SK-N-SH (cell line): Measurements from ENCODE around the gene STARD3. TPM values are rescaled to one million over a fixed set of nuclear protein-coding genes. Genes with fewer than 3 reads are reported as not detected.

Experiments
- CTCF ChIA-PET: fragments of 300-600, 350-600 bp; formaldehyde crosslinking; extraction: SDS; loops from one replicate; lab custom pipeline; 2021; lab: Yijun Ruan, JAX
- POLR2A ChIA-PET: fragments of 350-600 bp; sonication (Branson Sonifier 250); formaldehyde crosslinking; extraction: SDS; loops from one replicate; lab custom pipeline; 2020; ENCODE audit warnings: antibody characterized with exemption, inconsistent platforms; lab: Yijun Ruan, JAX
- DNase-seq: peaks from one replicate; pipeline ENCODE4 v3.0.0; 2012
- H2AFZ ChIP-seq: fragments of 200-600 bp; sonication (generic); 2 replicates; pipeline ENCODE4 v1.8.1; 2016; ENCODE audit warnings: antibody characterized with exemption, mild to moderate bottlenecking, low read depth
- H3F3A ChIP-seq: fragments of 200-600 bp; sonication (generic); replicated peaks from 2 replicates; pipeline ENCODE3; 2016; ENCODE audit warnings: antibody characterized with exemption, mild to moderate bottlenecking; ENCODE audit not compliant: insufficient read depth
- H3K27ac ChIP-seq, 2 experiments: fragments of 200-500 bp in 1 of 2; fragments of 200-600 bp in 1 of 2; sonication (Bioruptor generic) in 1 of 2; sonication (generic), shearing (Covaris generic) in 1 of 2; 2 replicates each; pipeline versions ENCODE4 v1.5.1 to v1.6.1; 2014 to 2016; ENCODE audit warnings: low read depth in 2 of 2, inconsistent platforms in 1 of 2, low read length in 1 of 2, mild to moderate bottlenecking in 1 of 2, mixed read lengths in 1 of 2
- H3K27me3 ChIP-seq: fragments of 200-600 bp; sonication (generic), shearing (Covaris generic); 2 replicates; pipeline ENCODE4 v1.6.1; 2016; ENCODE audit warnings: mixed run types; ENCODE audit not compliant: insufficient read depth
- H3K36me3 ChIP-seq, 2 experiments: fragments of 200-500 bp in 1 of 2; fragments of 200-600 bp in 1 of 2; sonication (Bioruptor generic) in 1 of 2; sonication (generic) in 1 of 2; replicated peaks in 1 of 2; 2 replicates each; pipeline versions ENCODE3 to v1.5.1; 2014 to 2016; ENCODE audit warnings: low read length in 1 of 2, mild to moderate bottlenecking in 1 of 2; ENCODE audit not compliant: insufficient read depth in 2 of 2, control insufficient read depth in 1 of 2
- H3K4me1 ChIP-seq, 2 experiments: fragments of 200-500 bp in 1 of 2; fragments of 200-600 bp in 1 of 2; sonication (Bioruptor generic) in 1 of 2; sonication (generic), shearing (Covaris generic) in 1 of 2; 2 replicates each; pipeline versions ENCODE4 v1.5.1 to v1.6.1; 2014 to 2016; ENCODE audit warnings: low read depth in 1 of 2, low read length in 1 of 2, mixed run types in 1 of 2; ENCODE audit not compliant: insufficient read depth in 2 of 2, control insufficient read depth in 1 of 2
- H3K4me2 ChIP-seq: fragments of 200-600 bp; sonication (generic), shearing (Covaris generic); 2 replicates; pipeline ENCODE4 v1.6.1; 2017; ENCODE audit warnings: mixed run types
- H3K4me3 ChIP-seq, 2 experiments: fragments of 200-500 bp in 1 of 2; fragments of 200-600 bp in 1 of 2; sonication (Bioruptor generic) in 1 of 2; sonication (generic), shearing (Covaris generic) in 1 of 2; 2 replicates each; pipeline versions ENCODE4 v1.5.1 to v1.8.1; 2014 to 2016; ENCODE audit warnings: low read depth in 2 of 2, inconsistent platforms in 1 of 2, low read length in 1 of 2, mild to moderate bottlenecking in 1 of 2, mixed read lengths in 1 of 2, moderate library complexity in 1 of 2
- H3K79me2 ChIP-seq: fragments of 200-600 bp; sonication (generic); 2 replicates; pipeline ENCODE4 v1.8.1; 2017; ENCODE audit warnings: mild to moderate bottlenecking; ENCODE audit not compliant: insufficient read depth
- H3K9ac ChIP-seq: fragments of 200-600 bp; sonication (generic); 2 replicates; pipeline ENCODE4 v1.6.1; 2017; ENCODE audit warnings: mixed run types
- H3K9me2 ChIP-seq: fragments of 200-600 bp; sonication (generic); 2 replicates; pipeline ENCODE4 v1.6.1; 2017; ENCODE audit warnings: mixed run types
- H3K9me3 ChIP-seq: fragments of 200-600 bp; sonication (generic); 2 replicates; pipeline ENCODE4 v1.6.1; 2017; ENCODE audit warnings: mixed run types, mild to moderate bottlenecking, moderate library complexity
- H4K20me1 ChIP-seq: fragments of 200-600 bp; sonication (generic); 2 replicates; pipeline ENCODE4 v1.6.1; 2017; ENCODE audit warnings: mild to moderate bottlenecking, mixed run types; ENCODE audit not compliant: insufficient read depth
- GATA2 ChIP-seq: sonication (generic); formaldehyde crosslinking; IDR thresholded peaks from 2 replicates; pipeline ENCODE4 v1.5.0; 2020; ENCODE audit warnings: mild to moderate bottlenecking, missing genetic modification reagents
- JUND ChIP-seq: IDR thresholded peaks from 2 replicates; pipeline ENCODE4 v1.4.0; 2012
- MEF2A ChIP-seq: IDR thresholded peaks from 2 replicates; pipeline ENCODE4 v1.4.0; 2012; ENCODE audit warnings: low read depth, borderline replicate concordance
- POLR2AphosphoS5 ChIP-seq: IDR thresholded peaks from 2 replicates; pipeline ENCODE4 v1.6.1; 2012; ENCODE audit warnings: low read depth, low read length
- RAD21 ChIP-seq: IDR thresholded peaks from 2 replicates; pipeline ENCODE4 v1.6.1; 2012; ENCODE audit warnings: mild to moderate bottlenecking, low read length
- RCOR1 ChIP-seq: fragments of 150-350 bp; IDR thresholded peaks from 2 replicates; pipeline ENCODE4 v1.6.1; 2017; ENCODE audit warnings: antibody characterized with exemption, low read length
- WGBS: methylation state at CpG from one replicate; pipeline ENCODE4 v1.1.6; 2017; ENCODE audit warnings: low lambda C conversion rate; 5-methylcytosine and 5-hydroxymethylcytosine counted together
- polyA plus RNA-seq, 3 experiments: library from polyadenylated mRNA; depleted of rRNA; stranded (reverse); fragments of >200 nt; gene quantifications; 2 replicates each; pipeline ENCODE4 v1.2.3, GENCODE V29; 2012
- TF ChIP-seq, protein P1 (sequence below): fragments of 150-350 bp; IDR thresholded peaks from 2 replicates; pipeline ENCODE4 v1.6.1; 2016; ENCODE audit warnings: mild to moderate bottlenecking, low read depth, low read length
- TF ChIP-seq, protein P2 (sequence below): fragments of 150-350 bp; IDR thresholded peaks from 2 replicates; pipeline ENCODE4 v1.6.1; 2017; ENCODE audit warnings: antibody characterized with exemption, low read length, low read depth, borderline replicate concordance

Gene STARD3
- polyA plus RNA-seq, 1 of the 3 experiments (the other 2 are of a cell fraction), result 76.8 TPM

DNA sequence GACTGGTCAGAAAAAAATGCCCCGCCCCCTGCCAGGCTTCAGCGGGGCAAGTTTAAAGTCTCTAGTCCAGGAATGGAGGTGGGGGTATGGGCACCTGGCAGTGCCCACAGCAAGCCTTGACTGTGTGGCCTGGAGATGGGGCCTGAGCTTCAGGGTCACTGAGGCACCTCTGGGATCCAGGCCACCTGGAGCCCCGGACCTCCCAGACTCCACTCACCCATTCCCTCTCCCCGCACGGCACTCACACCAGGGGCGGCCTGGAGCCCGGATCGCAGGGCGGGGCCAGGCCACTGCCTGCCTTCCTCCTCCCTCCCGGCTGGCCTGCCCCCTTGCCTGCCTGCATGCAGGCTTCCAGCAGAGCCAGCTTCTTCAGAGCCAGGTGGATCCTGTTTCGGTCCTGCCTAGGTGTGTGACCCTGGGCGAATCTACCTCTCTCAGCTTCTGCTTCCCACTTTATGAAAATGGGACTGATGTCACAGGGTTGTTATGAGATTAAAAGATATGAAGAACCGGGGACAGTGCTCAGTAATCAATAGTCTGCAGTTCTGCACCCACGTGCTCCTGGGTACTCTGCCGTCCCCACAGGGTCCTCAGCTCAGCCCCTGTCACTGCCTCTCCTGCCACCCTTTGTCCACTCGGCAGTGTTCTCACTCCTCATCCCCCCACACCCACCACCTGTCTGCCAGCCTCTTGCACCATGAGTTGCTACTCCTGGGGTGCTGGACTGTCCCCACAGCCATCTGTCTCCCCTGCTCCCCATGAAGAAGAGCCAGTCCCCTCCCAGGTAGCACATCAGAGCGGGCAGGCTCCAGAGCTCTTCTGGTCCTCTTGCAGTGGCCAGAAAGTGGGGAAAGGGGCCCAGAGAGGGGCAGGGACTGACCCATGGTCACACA, 27.0 kb downstream of the STARD3 start:
- WGBS, result 71% methylated on average over 16 of the region's 17 CpGs
- TF ChIP-seq GATA2 (CRISPR knock-in tag) (no peak), RAD21 (no peak), MEF2A (no peak), JUND (no peak), RCOR1 (no peak)
- TF ChIP-seq, protein P1, sequence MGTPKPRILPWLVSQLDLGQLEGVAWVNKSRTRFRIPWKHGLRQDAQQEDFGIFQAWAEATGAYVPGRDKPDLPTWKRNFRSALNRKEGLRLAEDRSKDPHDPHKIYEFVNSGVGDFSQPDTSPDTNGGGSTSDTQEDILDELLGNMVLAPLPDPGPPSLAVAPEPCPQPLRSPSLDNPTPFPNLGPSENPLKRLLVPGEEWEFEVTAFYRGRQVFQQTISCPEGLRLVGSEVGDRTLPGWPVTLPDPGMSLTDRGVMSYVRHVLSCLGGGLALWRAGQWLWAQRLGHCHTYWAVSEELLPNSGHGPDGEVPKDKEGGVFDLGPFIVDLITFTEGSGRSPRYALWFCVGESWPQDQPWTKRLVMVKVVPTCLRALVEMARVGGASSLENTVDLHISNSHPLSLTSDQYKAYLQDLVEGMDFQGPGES, result no peak
- TF ChIP-seq, protein P2, sequence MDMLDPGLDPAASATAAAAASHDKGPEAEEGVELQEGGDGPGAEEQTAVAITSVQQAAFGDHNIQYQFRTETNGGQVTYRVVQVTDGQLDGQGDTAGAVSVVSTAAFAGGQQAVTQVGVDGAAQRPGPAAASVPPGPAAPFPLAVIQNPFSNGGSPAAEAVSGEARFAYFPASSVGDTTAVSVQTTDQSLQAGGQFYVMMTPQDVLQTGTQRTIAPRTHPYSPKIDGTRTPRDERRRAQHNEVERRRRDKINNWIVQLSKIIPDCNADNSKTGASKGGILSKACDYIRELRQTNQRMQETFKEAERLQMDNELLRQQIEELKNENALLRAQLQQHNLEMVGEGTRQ, result no peak
- TF ChIP-seq, all 33 proteins: peak for 0
- no peak overlapping the region for H3K27ac ChIP-seq
- H3F3A ChIP-seq, result no peaks in the 10 kb centered on the region
- no peak overlapping the region for H3K4me2 ChIP-seq
- H2AFZ ChIP-seq, result no peak overlapping the region
- H3K27me3 ChIP-seq, result no peaks in the 10 kb centered on the region
- H3K9ac ChIP-seq, result no peak overlapping the region
- no peak for DNase-seq
- ChIA-PET POLR2A (no interaction called here), CTCF (interaction anchor here (1.4 to 15.8 kb wide), 5 partner anchors 8 to 66 kb away, joined by 3 to 149 read pairs (median 5); no protein-coding TSS in a partner anchor)
- H3K4me3 ChIP-seq, result no peak overlapping the region
- no peaks in the 10 kb centered on the region for H3K9me2 ChIP-seq
- H4K20me1 ChIP-seq, result no peaks in the 10 kb centered on the region
- H3K79me2 ChIP-seq, result no peaks in the 10 kb centered on the region
- H3K4me1 ChIP-seq, result peaks cover 0 to 10% of the 10 kb centered on the region in 2 experiments; a peak in 1 of 4 replicates
- no peaks in the 10 kb centered on the region for H3K9me3 ChIP-seq
- H3K36me3 ChIP-seq, result peaks cover 0 to 28% of the 10 kb centered on the region in 2 experiments

DNA sequence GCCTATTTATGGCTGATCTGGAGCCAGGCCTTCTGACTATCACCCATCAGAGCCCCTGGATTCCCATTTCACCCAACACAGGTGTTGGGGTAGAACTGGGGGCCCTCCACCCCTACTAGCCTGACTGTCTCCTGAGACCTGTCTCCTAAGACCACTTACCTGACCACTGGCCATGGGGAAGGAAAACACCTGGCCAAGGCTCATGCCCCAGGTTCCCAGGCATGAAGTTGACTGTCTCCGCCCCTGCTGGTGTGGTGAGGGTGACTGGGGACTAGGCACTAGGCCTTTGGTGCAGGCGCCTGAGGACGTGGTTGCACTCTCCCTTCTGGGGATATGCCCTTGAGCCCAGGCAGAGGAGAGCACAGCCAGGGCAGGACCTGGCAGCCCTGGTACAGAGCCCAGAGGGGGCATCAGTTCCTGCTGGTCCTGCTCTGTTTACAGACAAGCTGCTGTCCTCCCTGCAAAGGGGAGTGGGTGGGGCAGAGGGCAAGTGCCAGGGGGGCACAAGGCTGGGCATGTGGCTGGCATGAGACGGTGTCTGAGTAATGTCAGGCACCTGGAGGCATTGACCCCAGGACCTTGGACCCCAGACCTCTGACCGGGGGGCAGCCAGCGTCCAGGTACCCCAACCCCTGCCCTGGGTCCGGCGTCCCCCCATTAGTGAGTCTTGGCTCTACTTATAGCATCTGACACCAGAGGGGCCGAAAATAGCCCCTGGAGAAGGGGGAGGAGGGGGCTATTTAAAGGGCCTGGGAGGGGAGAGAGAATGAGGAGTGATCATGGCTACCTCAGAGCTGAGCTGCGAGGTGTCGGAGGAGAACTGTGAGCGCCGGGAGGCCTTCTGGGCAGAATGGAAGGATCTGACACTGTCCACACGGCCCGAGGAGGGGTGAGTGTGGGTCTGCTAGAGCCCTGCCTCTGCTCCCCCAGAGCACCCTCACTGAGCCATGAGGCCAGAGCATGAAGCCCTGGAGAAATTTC, 27.9 kb downstream of the STARD3 start, which contains the start of gene TCAP:
TSS of gene TCAP (plus strand) at position 769 of the 981 bp plus-strand sequence. CDS start at position 780, 11 bp downstream.
- H3K27me3 ChIP-seq, result no peaks in the 10 kb centered on the region
- H3K4me1 ChIP-seq, result peaks cover 0 to 10% of the 10 kb centered on the region in 2 experiments; a peak in 1 of 4 replicates
- no peaks in the 10 kb centered on the region for H3K9me2 ChIP-seq
- no peaks in the 10 kb centered on the region for H4K20me1 ChIP-seq
- 70% methylated on average over 14 of the region's 15 CpGs for WGBS
- no peaks in the 10 kb centered on the region for H3K9me3 ChIP-seq
- no peak for DNase-seq
- no peak within 1 kb of the TSS for H3K4me2 ChIP-seq
- TF ChIP-seq, protein P2, result no peak
- peak; percentile 18; the same call in 1 of the 2 replicates for TF ChIP-seq POLR2AphosphoS5
- peaks cover 0 to 23% of the 10 kb centered on the region in 2 experiments for H3K36me3 ChIP-seq
- no peak within 1 kb of the TSS for H2AFZ ChIP-seq
- H3K27ac ChIP-seq, result no peak within 1 kb of the TSS
- ChIA-PET CTCF (interaction anchor here (1.4 to 15.8 kb wide), 8 partner anchors 7 to 66 kb away, joined by 3 to 279 read pairs (median 10); partner anchors contain the start of gene PPP1R1B), POLR2A (interaction anchor here (0.5 kb wide), 1 partner anchor 294 kb away, joined by 4 read pairs; no protein-coding TSS in a partner anchor)
- H3F3A ChIP-seq, result no peaks in the 10 kb centered on the region
- no peaks in the 10 kb centered on the region for H3K79me2 ChIP-seq
- H3K9ac ChIP-seq, result no peak within 1 kb of the TSS
- H3K4me3 ChIP-seq, result no peak within 1 kb of the TSS
